ENCODE data around the gene SLC9A9.
"Not testable (repeated sequence)": the region's sequence is repeated elsewhere in the genome, so short reads cannot be mapped to it uniquely, and the experiment has no call there.

SLC9A9 gene

DNA sequence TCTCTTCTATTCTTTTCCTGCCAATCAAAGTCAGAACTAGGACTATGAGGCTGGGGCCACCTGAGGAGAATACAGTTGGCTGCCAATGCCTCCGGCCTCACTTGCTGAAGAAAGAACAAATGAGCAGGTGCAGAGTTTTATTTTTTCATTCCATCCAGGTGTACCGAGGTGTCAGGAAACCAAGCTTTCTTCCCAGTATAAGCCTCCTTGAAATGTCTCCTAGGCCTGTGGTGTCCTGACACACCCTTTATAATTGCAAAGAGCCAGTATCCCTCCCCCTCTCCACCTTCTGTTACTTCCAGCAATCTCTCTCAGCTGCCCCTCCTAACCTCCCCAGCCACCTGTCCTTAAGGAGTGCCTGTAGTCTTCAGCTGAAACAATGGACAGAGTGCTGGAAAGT, 127.9 kb downstream of the SLC9A9 start:
- DNase-seq = no peak
- in situ Hi-C loops (cut with MboI; ENCODE audit: low pct_unique_long_range_greater_than_20kb, low sequenced_read_pairs) = no loop called here

- in situ Hi-C loops (cut with MboI; ENCODE audit: low pct_unique_long_range_greater_than_20kb, low sequenced_read_pairs) = no loop called here
- DNase-seq = no peak
Observed at GRCh38 chr3:143718463-143718862, 129.8 kb downstream of the SLC9A9 start.

GRCh38 chr3:143716731-143717130, 131.5 kb downstream of the SLC9A9 start:
- DNase-seq = no peak
- in situ Hi-C loops (cut with MboI; ENCODE audit: low pct_unique_long_range_greater_than_20kb, low sequenced_read_pairs) = no loop called here

GRCh38 chr3:143712522-143712921, 135.7 kb downstream of the SLC9A9 start:
- DNase-seq = no peak
- in situ Hi-C loops (cut with MboI; ENCODE audit: low pct_unique_long_range_greater_than_20kb, low sequenced_read_pairs) = no loop called here

GRCh38 chr3:143707848-143708247, 140.4 kb downstream of the SLC9A9 start:
- no peak for DNase-seq
- in situ Hi-C loops (cut with MboI; ENCODE audit: low pct_unique_long_range_greater_than_20kb, low sequenced_read_pairs) = no loop called here

GRCh38 chr3:143700431-143700975, 147.8 kb downstream of the SLC9A9 start:
- in situ Hi-C loops (cut with MboI; ENCODE audit: low pct_unique_long_range_greater_than_20kb, low sequenced_read_pairs) = no loop called here
- DNase-seq = no peak

- in situ Hi-C loops (cut with MboI; ENCODE audit: low pct_unique_long_range_greater_than_20kb, low sequenced_read_pairs) = no loop called here
- no peak for DNase-seq
Observed at GRCh38 chr3:143699424-143699823, 148.8 kb downstream of the SLC9A9 start.

GRCh38 chr3:143698682-143699303, 149.5 kb downstream of the SLC9A9 start:
- in situ Hi-C loops (cut with MboI; ENCODE audit: low pct_unique_long_range_greater_than_20kb, low sequenced_read_pairs) = no loop called here
- no peak for DNase-seq

GRCh38 chr3:143697975-143698374, 150.3 kb downstream of the SLC9A9 start:
- DNase-seq = no peak
- in situ Hi-C loops (cut with MboI; ENCODE audit: low pct_unique_long_range_greater_than_20kb, low sequenced_read_pairs) = no loop called here

GRCh38 chr3:143695333-143695732, 152.9 kb downstream of the SLC9A9 start:
- in situ Hi-C loops (cut with MboI; ENCODE audit: low pct_unique_long_range_greater_than_20kb, low sequenced_read_pairs); DNase-seq: not testable (repeated sequence)

DNA sequence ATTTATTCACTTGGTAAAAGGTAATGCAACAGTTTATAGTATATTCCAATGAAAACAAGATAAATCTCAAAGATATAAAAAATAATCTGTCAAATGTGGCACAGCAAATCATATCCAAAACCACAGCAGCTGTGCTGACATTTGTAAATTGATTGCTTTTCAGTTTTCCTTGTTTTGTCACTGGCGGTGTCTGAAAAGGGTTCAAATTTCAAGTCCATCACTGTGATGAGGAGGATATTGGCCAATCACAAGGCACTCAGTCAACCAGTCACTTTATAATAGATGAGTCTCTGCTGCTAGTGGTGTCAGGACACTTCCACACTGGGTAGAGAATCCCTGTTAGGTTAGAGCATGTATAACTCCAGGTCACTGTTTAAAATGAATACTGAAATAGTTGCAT, 154.8 kb downstream of the SLC9A9 start:
- DNase-seq = no peak
- in situ Hi-C loops (cut with MboI; ENCODE audit: low pct_unique_long_range_greater_than_20kb, low sequenced_read_pairs) = no loop called here

GRCh38 chr3:143686638-143687197, 161.6 kb downstream of the SLC9A9 start:
- no peak for DNase-seq
- in situ Hi-C loops (cut with MboI; ENCODE audit: low pct_unique_long_range_greater_than_20kb, low sequenced_read_pairs) = no loop called here

DNA sequence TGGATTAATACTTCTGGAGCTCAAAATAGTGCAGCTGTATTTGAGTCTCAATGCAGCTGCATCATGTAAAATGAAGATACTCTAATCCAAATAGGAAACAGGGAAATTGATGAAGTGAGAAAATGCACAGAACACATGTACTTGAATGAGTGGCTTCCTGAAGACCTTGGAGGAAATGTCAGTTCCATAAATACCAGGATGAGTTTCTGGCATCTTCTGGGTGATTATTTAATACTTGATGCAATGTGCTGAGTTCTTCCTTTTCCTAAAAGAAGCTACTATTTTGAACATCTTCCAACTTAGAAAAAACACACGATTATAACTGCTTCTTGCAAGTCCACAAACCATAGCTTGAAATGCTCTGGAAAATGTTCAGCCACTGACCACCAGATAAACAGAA, 162.8 kb downstream of the SLC9A9 start:
- in situ Hi-C loops (cut with MboI; ENCODE audit: low pct_unique_long_range_greater_than_20kb, low sequenced_read_pairs) = no loop called here
- no peak for DNase-seq

DNA sequence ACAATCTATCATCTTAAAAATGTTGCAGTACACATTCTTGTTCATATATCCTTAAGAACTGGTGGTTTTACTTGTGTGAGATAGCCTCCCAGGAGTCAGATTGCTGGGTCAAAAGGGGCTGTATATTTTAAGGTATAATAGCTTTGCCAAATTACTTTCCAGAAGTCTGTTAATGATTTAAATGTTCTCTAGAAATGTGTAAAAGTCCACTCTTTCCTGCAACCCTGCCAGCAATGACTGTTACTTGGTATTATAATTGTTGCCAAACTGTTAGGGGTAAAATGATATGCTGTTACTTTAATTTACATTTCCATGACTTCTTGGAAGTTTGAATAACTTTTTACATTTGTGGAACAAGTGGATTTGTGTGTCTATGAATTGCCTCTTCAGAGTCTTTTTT, 170.8 kb downstream of the SLC9A9 start:
- no peak for DNase-seq
- in situ Hi-C loops (cut with MboI; ENCODE audit: low pct_unique_long_range_greater_than_20kb, low sequenced_read_pairs) = no loop called here

DNA sequence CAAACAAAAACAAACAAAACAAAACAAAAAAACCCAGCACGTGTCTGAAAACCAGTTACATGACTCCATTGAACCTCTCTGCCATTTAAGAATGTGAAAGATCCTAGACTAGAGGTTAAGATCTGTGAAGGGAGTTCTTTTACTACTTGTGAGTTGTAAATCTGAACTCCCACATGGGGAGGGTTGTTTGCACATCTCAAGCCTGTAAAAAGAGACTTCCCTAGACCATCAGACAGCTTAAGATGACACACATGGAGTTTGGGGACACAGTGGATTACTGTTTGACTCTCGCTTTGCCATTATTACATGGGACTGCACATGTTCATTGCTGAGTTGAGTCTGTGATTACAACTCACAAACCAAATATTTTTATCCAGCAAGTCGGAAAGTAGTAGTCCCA, 171.5 kb downstream of the SLC9A9 start:
- no peak for DNase-seq
- in situ Hi-C loops (cut with MboI; ENCODE audit: low pct_unique_long_range_greater_than_20kb, low sequenced_read_pairs) = no loop called here

GRCh38 chr3:143676021-143676420, 172.2 kb downstream of the SLC9A9 start:
- no peak for DNase-seq
- in situ Hi-C loops (cut with MboI; ENCODE audit: low pct_unique_long_range_greater_than_20kb, low sequenced_read_pairs) = no loop called here

DNA sequence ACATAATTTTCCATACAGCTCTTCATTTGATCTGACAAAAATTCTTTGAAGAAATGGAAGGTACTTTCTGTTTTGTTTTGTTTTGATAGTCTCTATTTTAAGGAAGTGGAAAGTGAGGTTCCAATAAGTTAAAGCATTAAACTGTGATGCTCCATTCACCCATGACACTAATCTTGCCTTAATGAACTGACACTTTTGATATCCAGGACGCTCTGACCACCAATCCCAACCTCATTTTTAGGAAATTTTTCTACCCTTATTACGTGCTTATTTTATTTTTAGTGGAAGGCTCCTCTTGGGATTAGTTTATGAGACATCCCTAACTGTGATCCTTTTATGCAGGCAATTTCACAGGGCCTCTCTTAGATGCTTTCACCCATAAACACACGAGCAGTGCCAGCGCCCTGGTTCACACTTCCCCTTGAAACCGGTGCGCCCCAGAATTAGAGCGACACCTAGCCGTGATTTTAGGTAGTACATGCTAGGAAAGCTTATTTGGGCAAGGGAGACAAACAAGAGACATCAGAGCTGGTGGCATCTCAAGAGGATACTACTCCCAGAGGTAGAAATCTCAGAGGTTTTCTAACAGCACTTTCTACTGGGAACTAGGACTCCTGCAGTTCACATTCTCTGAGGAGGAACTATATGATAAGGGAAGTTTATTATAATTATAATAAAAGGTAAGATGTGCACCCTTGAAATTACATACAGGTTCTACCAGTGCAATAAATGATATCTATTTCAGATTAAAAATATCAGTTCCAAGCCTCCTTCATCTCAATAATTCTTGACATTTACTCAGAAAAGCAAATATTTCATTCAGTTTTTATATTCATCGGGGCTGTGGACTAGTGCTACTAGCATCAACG, 173.9 kb downstream of the SLC9A9 start:
- peak; percentile 84 for DNase-seq
- in situ Hi-C loops (cut with MboI; ENCODE audit: low pct_unique_long_range_greater_than_20kb, low sequenced_read_pairs) = no loop called here

DNA sequence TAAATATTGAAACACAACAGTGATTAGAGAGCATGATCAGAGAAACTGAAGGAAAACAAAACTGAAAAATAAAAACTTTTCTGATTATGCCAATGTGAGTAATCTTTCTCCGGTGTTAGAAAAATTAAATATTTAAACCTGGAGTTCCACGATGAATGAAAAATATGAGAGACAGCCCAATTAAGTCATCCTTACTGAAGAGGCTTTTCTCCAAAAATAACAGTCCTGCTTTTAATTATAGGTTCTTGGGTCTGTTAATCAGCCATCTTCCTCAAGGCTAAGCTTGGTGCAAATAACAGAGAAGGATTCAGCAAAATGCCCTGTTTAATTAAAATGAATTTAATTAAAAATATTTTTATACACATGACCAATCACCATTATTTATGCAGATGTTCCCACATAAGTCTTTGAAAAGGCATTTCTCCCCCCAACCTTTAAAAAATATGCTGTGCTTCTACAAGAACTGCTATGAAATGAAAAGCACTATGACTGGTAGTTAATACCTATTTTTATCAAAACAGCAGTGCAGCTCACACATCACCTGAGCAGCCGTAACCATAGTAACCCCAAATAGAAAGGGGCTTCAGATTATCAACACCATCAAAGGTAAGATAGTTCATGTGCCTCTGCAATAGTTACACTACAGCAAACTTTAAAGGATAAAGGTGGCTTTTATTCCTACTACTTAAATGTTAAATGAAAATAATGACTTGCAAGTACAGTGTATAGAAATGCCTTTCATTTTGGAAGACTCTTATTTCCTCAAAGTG, 175.7 kb downstream of the SLC9A9 start:
- DNase-seq = no peak
- in situ Hi-C loops (cut with MboI; ENCODE audit: low pct_unique_long_range_greater_than_20kb, low sequenced_read_pairs) = no loop called here

DNA sequence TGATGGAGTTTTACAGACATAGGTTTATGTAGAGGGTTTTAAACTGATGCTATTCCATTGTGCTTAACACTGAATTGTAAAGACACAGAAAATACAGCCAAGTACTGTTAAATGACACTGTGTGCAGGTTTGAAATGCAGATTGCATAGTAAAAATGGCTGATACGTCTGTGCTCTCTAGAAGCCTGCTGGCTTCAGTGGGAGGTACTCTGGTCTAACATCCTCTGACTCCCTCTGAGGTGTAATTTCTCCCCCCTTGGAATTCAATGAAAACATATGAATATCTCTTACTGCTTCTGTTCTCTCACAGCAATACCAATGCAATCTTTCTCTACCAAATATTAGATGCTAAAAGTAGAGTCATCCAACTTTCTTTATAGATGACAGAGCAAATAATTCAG, 176.6 kb downstream of the SLC9A9 start:
- no peak for DNase-seq
- in situ Hi-C loops (cut with MboI; ENCODE audit: low pct_unique_long_range_greater_than_20kb, low sequenced_read_pairs) = no loop called here
